IPS-11a (cell line): ENCODE measurements around the gene ITCH.

Source experiments
- H3K4me3 ChIP-seq: one replicate; pipeline ENCODE4 v1.5.1; 2013; ENCODE audit warnings: low read depth, low read length, control low read depth

Gene ITCH

GRCh38 chr20:34526466-34526865 lies 163.4 kb downstream of the ITCH start:
- H3K4me3 ChIP-seq = no peak overlapping the region

- no peak overlapping the region for H3K4me3 ChIP-seq
These were observed 163.9 kb downstream of the ITCH start for GRCh38 chr20:34527016-34527415.

DNA sequence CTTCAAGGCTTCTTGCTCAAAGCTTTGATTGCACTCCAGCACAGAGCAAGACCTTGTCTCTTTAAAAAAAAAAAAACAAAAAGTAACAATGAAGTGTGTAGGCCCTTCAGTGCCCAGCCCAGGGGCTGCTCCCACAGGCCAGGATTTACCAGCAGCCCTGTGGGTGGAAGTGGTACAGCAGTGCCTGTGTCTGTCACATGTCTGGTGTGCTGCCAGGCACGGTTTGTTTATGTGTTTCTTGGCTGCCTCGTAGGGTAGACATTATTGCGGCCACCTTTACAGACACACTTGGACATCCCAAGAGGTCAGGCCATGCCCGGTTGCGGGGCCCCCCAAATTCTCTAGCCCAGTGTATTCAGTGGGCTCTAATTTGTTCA lies 165.8 kb downstream of the ITCH start:
- no peak overlapping the region for H3K4me3 ChIP-seq

GRCh38 chr20:34529742-34530141 lies 166.7 kb downstream of the ITCH start:
- no peak overlapping the region for H3K4me3 ChIP-seq

GRCh38 chr20:34530342-34530741 lies 167.3 kb downstream of the ITCH start:
- no peak overlapping the region for H3K4me3 ChIP-seq

GRCh38 chr20:34531608-34532265 lies 168.7 kb downstream of the ITCH start:
- no peak overlapping the region for H3K4me3 ChIP-seq

GRCh38 chr20:34532320-34532719 lies 169.2 kb downstream of the ITCH start:
- no peak overlapping the region for H3K4me3 ChIP-seq

DNA sequence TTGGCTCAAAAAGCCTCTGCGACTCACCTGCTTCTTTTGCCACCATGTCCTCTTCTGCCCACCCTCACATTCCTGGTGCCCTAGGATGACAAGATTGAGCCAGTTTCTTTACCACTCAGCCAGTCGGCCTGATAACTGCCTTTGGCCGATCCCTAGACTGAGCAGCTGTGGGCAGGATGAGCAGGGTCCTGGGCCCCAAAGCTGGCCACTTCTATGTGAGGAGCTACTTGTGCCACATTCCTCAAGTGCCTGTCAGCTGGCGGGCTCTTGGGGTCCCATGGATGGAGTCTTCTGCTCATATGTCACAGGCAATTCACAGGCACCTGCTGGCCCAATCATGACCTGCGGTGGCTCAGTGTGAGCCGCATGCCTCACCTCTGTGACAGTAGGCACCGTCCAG lies 169.7 kb downstream of the ITCH start:
- no peak overlapping the region for H3K4me3 ChIP-seq

DNA sequence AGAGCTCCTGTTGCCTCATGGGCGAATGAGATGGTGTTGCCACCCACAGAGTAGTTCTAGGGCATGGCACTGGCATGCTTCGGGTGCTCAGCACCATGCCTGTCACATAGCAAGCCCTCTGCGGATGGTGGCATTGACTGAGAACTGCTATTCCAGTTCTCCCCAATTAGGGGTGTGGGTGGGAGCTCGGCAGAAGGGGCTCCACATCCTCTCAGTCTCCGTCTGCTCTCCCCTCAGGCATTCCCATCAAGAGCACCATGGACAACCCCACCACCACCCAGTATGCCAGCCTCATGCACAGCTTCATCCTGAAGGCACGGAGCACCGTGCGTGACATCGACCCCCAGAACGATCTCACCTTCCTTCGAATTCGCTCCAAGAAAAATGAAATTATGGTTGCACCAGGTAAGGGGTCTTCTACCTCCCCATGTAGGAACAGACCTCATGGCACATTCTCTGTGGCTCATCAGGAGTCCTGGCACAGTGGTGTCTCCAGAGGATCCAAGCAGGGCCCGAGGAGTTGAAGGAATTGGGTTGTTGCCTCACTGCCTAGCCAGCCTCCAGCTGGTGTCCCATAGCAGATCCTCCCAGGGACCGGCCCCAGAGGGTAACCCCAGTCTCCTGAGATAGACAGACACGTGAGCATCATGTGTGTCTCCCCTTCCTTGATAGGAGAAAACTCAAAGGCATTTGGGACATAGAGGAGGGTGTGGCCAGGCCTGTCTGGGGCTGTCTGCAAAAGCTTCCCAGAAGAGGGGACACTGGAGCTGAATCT lies 171.5 kb downstream of the ITCH start:
- H3K4me3 ChIP-seq = no peak overlapping the region

- H3K4me3 ChIP-seq = no peak overlapping the region
These were observed 172.3 kb downstream of the ITCH start for GRCh38 chr20:34535301-34535840.

GRCh38 chr20:34535857-34536256 lies 172.8 kb downstream of the ITCH start:
- H3K4me3 ChIP-seq = no peak overlapping the region

DNA sequence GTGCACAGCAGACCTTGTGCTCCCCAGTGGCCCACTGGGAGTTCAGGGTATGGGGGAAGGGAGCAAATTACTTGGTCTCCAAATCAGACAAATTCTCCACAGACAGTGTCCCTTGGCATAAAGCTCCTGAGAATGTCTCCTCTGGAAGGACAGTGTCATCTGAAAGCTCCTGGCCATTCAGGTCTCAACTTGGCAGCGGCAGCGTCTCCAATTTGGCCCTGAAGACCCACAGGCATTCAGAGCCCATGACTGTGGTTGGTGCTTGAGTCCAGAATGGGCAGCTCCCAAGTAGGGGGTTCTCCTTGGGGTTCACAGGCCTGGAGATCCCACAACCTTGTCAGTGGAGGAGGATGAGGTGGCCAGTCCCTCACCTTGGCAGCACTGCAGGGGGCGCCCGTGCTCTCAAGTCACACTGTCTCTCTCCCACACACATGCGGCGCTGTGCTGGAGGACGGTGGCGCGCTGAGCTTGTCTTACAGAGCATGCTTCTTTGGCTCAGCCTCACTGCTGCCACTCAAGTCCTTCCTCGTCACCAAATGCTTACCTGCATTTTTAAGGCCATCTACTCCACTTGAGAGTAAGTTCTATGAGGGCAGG lies 173.8 kb downstream of the ITCH start:
- no peak overlapping the region for H3K4me3 ChIP-seq

DNA sequence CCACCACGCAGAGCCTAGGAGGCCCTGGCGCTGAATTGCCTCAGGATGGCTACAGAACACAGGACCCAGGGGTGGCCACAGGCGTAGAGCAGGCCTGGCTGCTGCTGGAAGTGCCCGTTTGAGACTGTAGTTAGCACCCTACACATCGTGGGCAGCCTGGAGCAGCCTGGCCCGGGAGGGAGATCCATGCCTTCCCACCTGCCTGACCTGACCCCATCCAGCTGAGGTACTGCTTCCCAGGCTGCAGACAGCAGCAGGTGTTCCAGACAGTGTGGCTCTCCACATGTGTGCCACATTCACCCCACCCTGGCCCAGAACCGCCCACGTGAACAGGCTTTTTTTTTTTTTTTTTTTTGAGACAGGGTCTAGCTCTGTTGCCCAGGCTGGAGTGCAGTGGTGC lies 174.6 kb downstream of the ITCH start:
- no peak overlapping the region for H3K4me3 ChIP-seq

GRCh38 chr20:34538671-34539123 lies 175.6 kb downstream of the ITCH start:
- H3K4me3 ChIP-seq = no peak overlapping the region

DNA sequence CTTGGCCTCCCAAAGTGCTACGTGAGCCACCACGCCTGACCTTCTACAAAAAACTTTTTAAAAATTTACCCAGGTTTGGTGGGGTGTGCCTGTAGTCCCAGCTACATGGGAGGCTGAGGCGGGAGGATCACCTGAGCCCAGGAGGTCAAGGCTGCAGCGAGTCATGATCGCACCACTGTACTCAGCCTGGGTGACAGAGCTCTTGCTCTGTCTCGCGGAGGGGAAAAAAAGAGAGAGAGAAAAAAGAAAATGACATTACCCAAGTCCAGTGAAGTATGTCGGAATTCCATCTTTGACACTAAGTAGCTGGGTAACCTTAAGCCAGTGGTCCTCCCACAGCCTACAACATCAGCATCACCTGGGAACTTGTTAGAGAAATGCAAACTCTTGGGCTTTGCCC lies 176.7 kb downstream of the ITCH start:
- H3K4me3 ChIP-seq = no peak overlapping the region

DNA sequence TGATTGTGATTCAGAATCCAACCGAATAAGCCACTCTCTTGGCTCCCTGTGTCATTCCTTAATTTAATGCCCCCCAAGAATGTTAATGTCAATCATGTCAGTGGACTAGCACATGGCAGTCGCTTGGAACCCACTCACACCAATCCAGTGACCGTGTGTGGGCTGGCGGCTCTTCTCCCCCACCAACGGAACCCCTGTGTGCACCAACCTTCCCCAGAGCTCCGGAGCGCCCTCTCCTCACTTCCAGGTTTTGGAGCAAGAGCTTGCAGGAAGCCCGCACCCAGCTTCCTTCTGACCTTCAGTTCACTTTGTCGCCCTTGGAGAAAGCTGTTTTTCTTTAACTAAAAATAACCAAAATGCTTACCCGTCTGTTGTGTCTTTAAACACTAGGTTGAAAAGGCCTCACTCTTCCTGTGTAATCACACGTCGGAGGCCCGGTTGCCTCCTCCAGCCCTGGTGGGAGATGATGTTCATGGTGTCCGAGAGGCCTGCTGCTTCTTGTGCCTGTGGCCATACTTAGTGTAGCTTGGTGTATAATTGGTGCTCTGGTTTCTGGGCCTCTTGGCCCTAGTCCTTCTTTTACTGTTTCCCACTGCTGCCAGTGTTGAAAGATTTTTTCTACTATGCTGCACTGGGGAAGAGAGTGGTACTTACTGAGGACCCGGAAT lies 177.7 kb downstream of the ITCH start:
- no peak overlapping the region for H3K4me3 ChIP-seq

GRCh38 chr20:34541264-34541901 lies 178.3 kb downstream of the ITCH start:
- no peak overlapping the region for H3K4me3 ChIP-seq

DNA sequence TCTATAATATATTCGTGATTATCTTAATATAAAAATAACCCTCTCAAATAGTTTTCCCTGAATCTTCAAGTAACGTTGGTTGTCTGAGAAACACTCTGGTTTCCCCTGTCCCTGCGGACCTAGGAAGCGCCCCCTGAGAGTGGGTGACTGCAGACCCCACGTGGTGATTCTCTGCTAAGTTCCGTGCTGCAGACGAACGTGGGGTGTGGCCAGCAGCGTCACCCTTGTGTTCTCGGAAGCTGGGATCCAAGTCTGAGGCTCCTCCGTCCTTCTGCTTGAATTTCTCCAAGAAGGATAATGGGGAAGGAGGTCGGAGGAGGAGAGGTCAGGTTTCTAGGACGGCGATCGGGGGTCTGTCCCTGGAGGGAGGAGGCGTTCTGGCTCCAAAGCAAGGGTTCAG lies 178.8 kb downstream of the ITCH start:
- H3K4me3 ChIP-seq = no peak overlapping the region

- H3K4me3 ChIP-seq = no peak overlapping the region
These were observed 179.4 kb downstream of the ITCH start for GRCh38 chr20:34542439-34542838.

DNA sequence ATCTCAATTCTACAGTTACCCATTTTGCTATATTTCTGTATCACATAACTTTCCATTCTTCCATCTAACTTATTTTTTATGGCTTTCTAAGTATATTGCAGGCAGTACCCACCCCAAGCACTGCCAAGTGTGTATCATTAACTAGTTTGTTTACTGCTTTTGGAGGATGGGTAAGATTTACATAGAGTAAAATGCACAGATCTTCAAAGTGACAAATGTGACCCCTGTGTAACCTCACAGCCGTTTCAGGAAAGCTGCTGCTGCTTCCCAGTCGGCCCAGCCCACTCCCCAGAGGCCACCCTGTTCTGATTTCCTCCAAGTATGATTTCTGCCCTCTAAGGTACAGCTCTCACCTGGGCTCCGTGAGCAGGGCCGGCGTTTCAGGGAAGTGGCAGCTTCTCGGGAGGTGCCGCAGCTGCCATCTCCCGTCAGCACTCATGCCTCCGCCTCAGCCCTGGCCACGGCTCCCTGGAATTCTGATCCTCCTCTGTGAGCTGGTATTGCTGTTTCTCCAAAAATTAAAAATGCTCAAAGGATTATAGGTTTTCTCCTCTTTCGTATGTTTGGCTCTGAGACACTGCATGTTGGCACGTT lies 180.5 kb downstream of the ITCH start:
- H3K4me3 ChIP-seq = no peak overlapping the region
